ENCODE results near the gene RNF31.
A peak's percentile ranks its signal among the peaks of the same experiment; 100 is the strongest.

RNF31 gene

DNA sequence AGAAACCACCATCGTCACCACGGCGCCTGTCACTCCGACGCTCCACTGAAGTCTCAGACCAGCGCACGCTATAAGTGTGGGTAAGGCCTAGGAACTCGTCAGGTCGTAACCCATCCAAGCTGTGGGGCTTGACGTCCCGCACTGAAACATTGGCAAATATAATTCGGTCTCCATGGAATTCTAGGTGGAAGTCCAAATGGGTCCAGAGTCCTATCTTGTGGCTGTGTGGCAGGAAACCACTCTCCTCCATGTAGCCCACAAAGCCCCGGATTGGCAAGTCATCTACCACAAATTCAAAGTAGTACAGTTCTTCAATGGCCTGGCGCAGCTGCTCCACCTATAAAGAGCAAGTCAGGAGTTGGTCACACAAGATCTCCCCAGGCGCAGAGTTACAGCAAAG is 45.6 kb downstream of the RNF31 start:
- H3K4me3 ChIP-seq (ENCODE audit: control insufficient read depth, low read depth, low read length): no peak overlapping the region
- TF ChIP-seq, protein P1, sequence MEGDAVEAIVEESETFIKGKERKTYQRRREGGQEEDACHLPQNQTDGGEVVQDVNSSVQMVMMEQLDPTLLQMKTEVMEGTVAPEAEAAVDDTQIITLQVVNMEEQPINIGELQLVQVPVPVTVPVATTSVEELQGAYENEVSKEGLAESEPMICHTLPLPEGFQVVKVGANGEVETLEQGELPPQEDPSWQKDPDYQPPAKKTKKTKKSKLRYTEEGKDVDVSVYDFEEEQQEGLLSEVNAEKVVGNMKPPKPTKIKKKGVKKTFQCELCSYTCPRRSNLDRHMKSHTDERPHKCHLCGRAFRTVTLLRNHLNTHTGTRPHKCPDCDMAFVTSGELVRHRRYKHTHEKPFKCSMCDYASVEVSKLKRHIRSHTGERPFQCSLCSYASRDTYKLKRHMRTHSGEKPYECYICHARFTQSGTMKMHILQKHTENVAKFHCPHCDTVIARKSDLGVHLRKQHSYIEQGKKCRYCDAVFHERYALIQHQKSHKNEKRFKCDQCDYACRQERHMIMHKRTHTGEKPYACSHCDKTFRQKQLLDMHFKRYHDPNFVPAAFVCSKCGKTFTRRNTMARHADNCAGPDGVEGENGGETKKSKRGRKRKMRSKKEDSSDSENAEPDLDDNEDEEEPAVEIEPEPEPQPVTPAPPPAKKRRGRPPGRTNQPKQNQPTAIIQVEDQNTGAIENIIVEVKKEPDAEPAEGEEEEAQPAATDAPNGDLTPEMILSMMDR (IDR thresholded peaks at IDR 0.05; ENCODE audit: control insufficient read depth, insufficient read depth, low read depth, low read length, missing control alignments): no peak

DNA sequence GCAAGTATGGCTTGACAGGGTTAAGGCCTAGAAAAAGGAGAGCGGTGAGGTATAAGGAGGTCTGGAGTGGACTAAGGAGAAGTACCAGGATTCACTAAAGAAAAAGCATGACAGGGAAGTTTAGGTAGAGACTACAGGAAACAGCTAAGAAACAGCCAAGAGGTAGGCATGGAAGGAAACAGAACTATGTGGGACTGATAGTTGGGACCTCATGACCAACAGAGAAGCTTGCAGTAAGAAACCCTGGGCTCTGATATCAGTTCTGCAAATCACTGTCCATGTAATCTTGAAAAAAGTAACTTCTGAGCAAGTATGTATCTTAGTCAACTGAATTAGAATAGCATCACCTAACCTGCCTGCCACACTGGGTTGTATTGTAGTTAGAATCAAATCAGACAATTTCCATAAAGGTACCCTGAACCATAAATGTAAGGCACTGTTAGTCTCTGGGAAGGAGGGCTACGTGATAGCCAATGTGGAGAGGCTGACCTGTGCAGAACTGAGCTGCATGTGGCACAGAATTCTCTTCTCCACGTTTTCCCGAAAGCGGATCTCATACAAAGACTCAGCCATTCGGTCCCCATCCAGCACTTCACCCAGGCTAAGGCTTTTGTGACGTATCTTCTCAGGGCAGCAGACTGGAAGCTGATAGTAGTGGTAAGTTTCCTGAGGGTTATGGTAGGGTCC is 47.0 kb downstream of the RNF31 start:
- DNase-seq (ENCODE audit: low read depth): no peak
- peak overlapping the region; percentile 94 for H3K4me3 ChIP-seq (ENCODE audit: control insufficient read depth, low read depth, low read length)
- TF ChIP-seq, protein P1 (IDR thresholded peaks at IDR 0.05; ENCODE audit: control insufficient read depth, insufficient read depth, low read depth, low read length, missing control alignments): no peak

More for the DNA sequence above, 45.6 kb downstream of the RNF31 start:
- DNase-seq (ENCODE audit: low read depth): no peak

DNA sequence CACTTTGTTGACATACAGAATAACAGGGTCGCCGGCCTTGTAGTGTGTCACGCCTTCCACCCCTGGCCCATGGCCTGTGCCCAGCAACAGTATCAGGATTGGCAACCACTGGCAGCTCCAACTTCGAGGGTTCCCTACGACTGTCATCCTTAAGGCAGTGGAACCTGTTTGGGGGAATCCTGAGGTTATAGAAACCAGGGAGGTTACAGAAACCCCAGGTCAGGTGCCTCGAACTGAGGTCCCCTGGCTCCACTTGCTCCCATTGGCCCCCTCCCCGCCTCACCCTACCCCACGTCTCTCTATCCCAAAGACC is 47.5 kb downstream of the RNF31 start:
- DNase-seq (ENCODE audit: low read depth): no peak
- peak overlapping the region; percentile 94 for H3K4me3 ChIP-seq (ENCODE audit: control insufficient read depth, low read depth, low read length)
- TF ChIP-seq, protein P1 (IDR thresholded peaks at IDR 0.05; ENCODE audit: control insufficient read depth, insufficient read depth, low read depth, low read length, missing control alignments): no peak

DNA sequence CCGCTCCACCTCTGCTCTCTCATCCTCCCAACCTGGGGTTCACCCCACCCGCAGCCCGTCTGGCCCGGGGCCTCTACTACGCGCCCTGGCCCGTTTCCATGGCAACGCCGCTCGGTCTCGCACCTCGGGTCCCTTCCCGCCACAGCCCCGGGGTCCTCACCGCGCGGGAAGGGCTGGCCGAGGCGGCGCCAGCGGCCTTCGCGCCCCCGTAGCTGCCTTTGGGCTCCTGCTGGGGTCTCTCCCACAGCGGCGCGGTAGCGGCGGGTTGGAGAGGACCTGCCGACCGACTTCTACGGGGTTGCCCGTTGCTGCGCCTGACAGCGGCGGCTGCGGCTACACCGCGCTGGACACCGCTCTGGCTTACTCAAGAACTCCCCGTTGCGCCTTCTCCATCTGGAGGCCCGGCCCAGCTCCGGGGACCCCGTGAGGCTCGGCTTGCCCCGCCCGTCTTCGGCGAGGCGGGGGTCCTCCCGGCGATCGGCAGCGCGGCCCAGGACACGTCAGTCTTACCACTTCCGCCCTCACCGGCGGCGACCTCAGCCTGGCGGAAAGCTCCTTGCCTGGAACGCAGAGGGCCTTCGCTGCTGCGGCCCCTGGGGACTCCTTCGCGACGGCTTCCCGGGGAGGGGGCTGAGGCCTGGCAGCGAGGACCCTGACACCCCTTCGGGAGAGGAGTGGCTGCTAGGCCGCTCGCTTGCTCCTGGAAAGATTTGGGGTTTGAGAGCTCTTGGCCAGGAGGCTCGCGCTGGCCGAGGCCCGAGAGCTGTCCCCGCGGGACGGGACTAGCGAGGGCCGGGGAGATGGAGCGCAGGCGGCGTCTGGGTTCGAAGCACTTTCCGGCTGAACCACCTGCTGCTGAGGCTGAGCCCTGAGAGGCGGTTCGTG is 48.1 kb downstream of the RNF31 start, which contains the start of gene TM9SF1:
TSS of gene TM9SF1 (minus strand) at position 256 of the 885 bp plus-strand sequence. CDS start 422 bp downstream, outside the sequence.
- H3K4me3 ChIP-seq (ENCODE audit: control insufficient read depth, low read depth, low read length): peak within 1 kb of the TSS; percentile 94
- DNase-seq (ENCODE audit: low read depth): peak; percentile 63
- TF ChIP-seq, protein P1 (IDR thresholded peaks at IDR 0.05; ENCODE audit: control insufficient read depth, insufficient read depth, low read depth, low read length, missing control alignments): no peak

DNA sequence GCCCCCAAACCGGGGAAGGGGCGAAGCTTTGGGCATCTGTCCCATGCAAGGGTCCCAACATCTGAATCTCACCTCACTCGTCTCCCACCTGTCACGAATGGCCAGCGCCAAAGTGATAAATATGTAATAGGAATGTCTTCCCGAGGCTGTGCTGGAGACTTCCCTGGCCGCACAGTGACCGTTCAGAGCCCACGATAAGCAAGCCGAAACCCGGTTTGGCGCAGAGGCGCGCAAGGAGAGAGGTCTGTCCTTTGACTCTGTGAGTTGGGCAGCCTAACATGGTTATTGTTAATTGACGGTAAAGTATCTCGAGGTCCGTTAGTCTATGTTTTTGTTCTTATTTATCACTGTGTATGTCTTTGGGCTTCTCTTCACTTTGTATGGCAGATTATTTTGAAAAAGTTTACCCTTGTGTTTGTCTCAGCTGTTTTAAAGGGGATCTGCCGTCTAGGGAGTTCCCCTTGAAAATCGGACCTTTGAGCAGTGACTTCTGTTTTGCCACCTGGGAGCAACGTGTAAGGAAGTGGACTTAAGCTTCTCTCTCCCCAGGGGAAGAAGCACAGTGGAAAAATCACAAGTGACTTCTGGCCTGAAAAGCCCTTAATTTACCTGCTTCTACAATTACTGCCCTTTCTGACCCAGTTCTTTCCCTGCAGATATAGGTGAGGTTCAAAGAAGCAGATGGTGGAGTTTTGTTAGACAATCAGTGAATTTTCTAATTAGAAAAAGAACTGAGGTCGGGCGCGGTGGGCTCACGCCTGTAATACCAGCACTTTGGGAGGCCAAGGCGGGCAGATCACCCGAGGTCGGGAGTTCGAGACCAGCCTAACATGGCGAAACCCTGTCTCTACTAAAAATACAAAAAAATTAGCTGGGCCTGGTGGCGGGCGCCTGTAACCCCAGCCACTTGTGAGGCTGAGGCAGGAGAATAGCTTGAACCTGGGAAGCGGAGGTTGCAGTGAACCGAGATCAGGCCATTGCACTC is 49.1 kb downstream of the RNF31 start:
- TF ChIP-seq, protein P1 (IDR thresholded peaks at IDR 0.05; ENCODE audit: control insufficient read depth, insufficient read depth, low read depth, low read length, missing control alignments): no peak
- DNase-seq (ENCODE audit: low read depth): no peak
- H3K4me3 ChIP-seq (ENCODE audit: control insufficient read depth, low read depth, low read length): peak overlapping the region; percentile 94

DNA sequence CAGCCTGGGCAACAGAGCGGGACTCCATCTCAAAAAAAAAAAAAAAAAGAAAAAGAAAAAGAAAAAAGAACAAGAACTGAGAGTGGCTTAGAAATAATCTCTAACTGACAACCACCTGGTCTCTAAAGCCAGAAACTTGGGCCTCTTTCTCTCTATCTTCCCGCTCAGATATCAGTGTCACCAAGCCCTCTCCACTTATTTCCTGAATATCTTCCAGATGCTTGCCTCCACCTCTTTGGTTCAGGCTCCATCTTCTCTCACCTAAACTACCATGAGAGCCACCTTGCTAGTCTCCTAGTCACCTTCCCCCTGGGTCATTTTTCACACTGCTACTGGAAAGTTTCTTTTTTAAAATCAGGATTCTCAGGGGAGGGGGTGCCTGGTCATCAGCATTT is 49.8 kb downstream of the RNF31 start:
- DNase-seq (ENCODE audit: low read depth): no peak

More for the DNA sequence above, 49.8 kb downstream of the RNF31 start:
- no peak overlapping the region for H3K4me3 ChIP-seq (ENCODE audit: control insufficient read depth, low read depth, low read length)
- TF ChIP-seq, protein P1 (IDR thresholded peaks at IDR 0.05; ENCODE audit: control insufficient read depth, insufficient read depth, low read depth, low read length, missing control alignments): no peak

Measured in AG09309 (cell line).